WTC11 (cell line): ENCODE measurements around the gene MOV10L1. TPM values are rescaled to one million over a fixed set of nuclear protein-coding genes. Genes with fewer than 3 reads are reported as not detected.

Experiments
- ATAC-seq: fragments of 200-7000 bp; cut with Tn5 transposase; 2 replicates; pipeline ENCODE4 v1.10.0; 2021; ENCODE audit warnings: mild to moderate bottlenecking, moderate library complexity
- CTCF ChIA-PET: fragments of 300-600 bp; sonication (Branson Sonifier 250); formaldehyde crosslinking; loops from one replicate; lab custom pipeline; 2021; ENCODE audit warnings: antibody characterized with exemption; lab: Charles Lee
- POLR2A ChIA-PET: fragments of 350-600 bp; sonication (Branson Sonifier 250); formaldehyde crosslinking; loops from one replicate; lab custom pipeline; 2021; ENCODE audit warnings: antibody characterized with exemption; lab: Charles Lee
- DNase-seq: peaks from one replicate; pipeline ENCODE4 v3.0.0; 2021; ENCODE audit warnings: low spot score
- H3K27ac Mint-ChIP-seq: 2 replicates; pipeline ENCODE4 v1.8.0; 2021; ENCODE audit warnings: mixed read lengths
- H3K27me3 Mint-ChIP-seq: 2 replicates; pipeline ENCODE4 v1.8.0; 2021; ENCODE audit warnings: low read depth, mild to moderate bottlenecking, moderate library complexity, mixed read lengths
- H3K36me3 Mint-ChIP-seq: 2 replicates; pipeline ENCODE4 v1.8.0; 2021; ENCODE audit warnings: mixed read lengths
- H3K4me1 Mint-ChIP-seq: 2 replicates; pipeline ENCODE4 v1.8.0; 2022; ENCODE audit warnings: mixed read lengths
- H3K4me3 Mint-ChIP-seq: 2 replicates; pipeline ENCODE4 v1.8.0; 2021; ENCODE audit warnings: mild to moderate bottlenecking, moderate library complexity, mixed read lengths
- H3K9me3 Mint-ChIP-seq: 2 replicates; pipeline ENCODE4 v1.8.0; 2021; ENCODE audit warnings: mixed read lengths
- CREB1 ChIP-seq: sonication (generic); formaldehyde crosslinking; IDR thresholded peaks from 2 replicates; pipeline ENCODE4 v1.8.0; 2023; ENCODE audit warnings: mild to moderate bottlenecking, missing genetic modification reagents
- ETV6 ChIP-seq: sonication (generic); formaldehyde crosslinking; IDR thresholded peaks from 2 replicates; pipeline ENCODE4 v1.8.1; 2022; ENCODE audit warnings: mild to moderate bottlenecking, missing genetic modification reagents
- IRF2 ChIP-seq: sonication (generic); formaldehyde crosslinking; IDR thresholded peaks from 2 replicates; pipeline ENCODE4 v1.8.0; 2022; ENCODE audit warnings: low read depth, missing genetic modification reagents, borderline replicate concordance
- JUN ChIP-seq: sonication (generic); formaldehyde crosslinking; IDR thresholded peaks from 2 replicates; pipeline ENCODE4 v1.8.0; 2023; ENCODE audit warnings: mild to moderate bottlenecking, missing genetic modification reagents
- KAT7 ChIP-seq: sonication (generic); formaldehyde crosslinking; IDR thresholded peaks from 2 replicates; pipeline ENCODE4 v1.8.1; 2023; ENCODE audit warnings: missing genetic modification reagents, mild to moderate bottlenecking, borderline replicate concordance
- ZNF263 ChIP-seq: sonication (generic); formaldehyde crosslinking; IDR thresholded peaks from 2 replicates; pipeline ENCODE4 v1.8.1; 2022; ENCODE audit warnings: low read depth, mild to moderate bottlenecking, moderate library complexity, missing genetic modification reagents
- total RNA-seq: library from RNA; stranded (reverse); gene quantifications from 3 replicates; pipeline ENCODE4 v1.2.3, GENCODE V29; 2021
- TF ChIP-seq, protein P1 (sequence below): sonication (generic); formaldehyde crosslinking; IDR thresholded peaks from 2 replicates; pipeline ENCODE4 v1.8.1; 2023; ENCODE audit warnings: mild to moderate bottlenecking, missing genetic modification reagents
- TF ChIP-seq, protein P2 (sequence below): sonication (generic); formaldehyde crosslinking; IDR thresholded peaks from 2 replicates; pipeline ENCODE4 v1.8.0; 2023; ENCODE audit warnings: missing genetic modification reagents, mild to moderate bottlenecking, borderline replicate concordance
- TF ChIP-seq, protein P3 (sequence below): sonication (generic); formaldehyde crosslinking; IDR thresholded peaks from 2 replicates; pipeline ENCODE4 v1.8.1; 2023; ENCODE audit warnings: mild to moderate bottlenecking, moderate library complexity, missing genetic modification reagents
- TF ChIP-seq, protein P4 (sequence below): sonication (generic); formaldehyde crosslinking; IDR thresholded peaks from 2 replicates; pipeline ENCODE4 v1.8.0; 2022; ENCODE audit warnings: missing genetic modification reagents
- TF ChIP-seq, protein P5 (sequence below): sonication (generic); formaldehyde crosslinking; IDR thresholded peaks from 2 replicates; pipeline ENCODE4 v1.8.1; 2023; ENCODE audit warnings: mild to moderate bottlenecking, missing genetic modification reagents, moderate library complexity
- TF ChIP-seq, protein P6 (sequence below): sonication (generic); formaldehyde crosslinking; IDR thresholded peaks from 2 replicates; pipeline ENCODE4 v1.8.0; 2022; ENCODE audit warnings: mild to moderate bottlenecking, missing genetic modification reagents
- TF ChIP-seq, protein P7 (sequence below): sonication (generic); formaldehyde crosslinking; IDR thresholded peaks from 2 replicates; pipeline ENCODE4 v1.8.1; 2023; ENCODE audit warnings: mild to moderate bottlenecking, missing genetic modification reagents
- TF ChIP-seq, protein P8 (sequence below): sonication (generic); formaldehyde crosslinking; IDR thresholded peaks from 2 replicates; pipeline ENCODE4 v1.8.0; 2022; ENCODE audit warnings: mild to moderate bottlenecking, missing genetic modification reagents

Gene MOV10L1
- total RNA-seq, 1 experiment from 2014 or later, result not detected

DNA sequence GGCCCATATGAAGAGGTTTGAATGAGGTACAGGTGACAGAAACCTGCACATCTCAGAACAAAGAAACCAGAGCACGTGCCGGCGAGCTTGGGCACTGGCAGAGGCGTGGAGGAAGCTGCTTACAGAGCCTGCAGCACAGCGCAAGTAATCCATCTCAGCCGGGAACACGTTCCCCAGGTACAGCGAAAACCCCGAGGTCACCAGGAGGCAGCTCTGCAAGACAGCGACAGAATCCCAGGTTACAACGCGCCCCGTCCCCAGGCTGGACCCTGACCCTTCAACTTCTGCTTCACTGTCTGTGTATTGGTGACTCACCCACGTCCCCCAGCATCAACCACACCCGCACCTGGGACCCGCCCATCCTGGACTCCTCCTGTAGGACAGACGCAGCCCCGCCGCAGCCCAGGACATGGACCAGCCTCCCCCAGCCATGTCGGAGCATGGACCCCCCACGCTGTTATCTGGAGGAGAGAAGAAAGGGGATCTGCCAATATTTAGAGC is 6.8 kb upstream of the MOV10L1 start:
- Mint-ChIP-seq H3K27me3 (peaks cover 8% of the 10 kb centered on the region; the same call in 1 of the 2 replicates), H3K4me1 (no peaks in the 10 kb centered on the region; the same call in 1 of the 2 replicates), H3K4me3 (no peak overlapping the region), H3K36me3 (no peaks in the 10 kb centered on the region), H3K27ac (no peak overlapping the region), H3K9me3 (peaks cover 11% of the 10 kb centered on the region)
- DNase-seq (no peak), ATAC-seq (no peak)
- POLR2A ChIA-PET, result no interaction called here
- CTCF ChIA-PET, result interaction anchor here (0.8 to 3.4 kb wide), 3 partner anchors 24 to 53 kb away, joined by 3 to 16 read pairs (median 13); no protein-coding TSS in a partner anchor
- no peak for TF ChIP-seq CREB1 (CRISPR knock-in tag)
- TF ChIP-seq IRF2 (CRISPR knock-in tag), result no peak
- TF ChIP-seq, protein P1, sequence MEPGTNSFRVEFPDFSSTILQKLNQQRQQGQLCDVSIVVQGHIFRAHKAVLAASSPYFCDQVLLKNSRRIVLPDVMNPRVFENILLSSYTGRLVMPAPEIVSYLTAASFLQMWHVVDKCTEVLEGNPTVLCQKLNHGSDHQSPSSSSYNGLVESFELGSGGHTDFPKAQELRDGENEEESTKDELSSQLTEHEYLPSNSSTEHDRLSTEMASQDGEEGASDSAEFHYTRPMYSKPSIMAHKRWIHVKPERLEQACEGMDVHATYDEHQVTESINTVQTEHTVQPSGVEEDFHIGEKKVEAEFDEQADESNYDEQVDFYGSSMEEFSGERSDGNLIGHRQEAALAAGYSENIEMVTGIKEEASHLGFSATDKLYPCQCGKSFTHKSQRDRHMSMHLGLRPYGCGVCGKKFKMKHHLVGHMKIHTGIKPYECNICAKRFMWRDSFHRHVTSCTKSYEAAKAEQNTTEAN (CRISPR knock-in tag), result no peak
- no peak for TF ChIP-seq ZNF263 (CRISPR knock-in tag)
- no peak for TF ChIP-seq ETV6 (CRISPR knock-in tag)
- TF ChIP-seq, protein P2, sequence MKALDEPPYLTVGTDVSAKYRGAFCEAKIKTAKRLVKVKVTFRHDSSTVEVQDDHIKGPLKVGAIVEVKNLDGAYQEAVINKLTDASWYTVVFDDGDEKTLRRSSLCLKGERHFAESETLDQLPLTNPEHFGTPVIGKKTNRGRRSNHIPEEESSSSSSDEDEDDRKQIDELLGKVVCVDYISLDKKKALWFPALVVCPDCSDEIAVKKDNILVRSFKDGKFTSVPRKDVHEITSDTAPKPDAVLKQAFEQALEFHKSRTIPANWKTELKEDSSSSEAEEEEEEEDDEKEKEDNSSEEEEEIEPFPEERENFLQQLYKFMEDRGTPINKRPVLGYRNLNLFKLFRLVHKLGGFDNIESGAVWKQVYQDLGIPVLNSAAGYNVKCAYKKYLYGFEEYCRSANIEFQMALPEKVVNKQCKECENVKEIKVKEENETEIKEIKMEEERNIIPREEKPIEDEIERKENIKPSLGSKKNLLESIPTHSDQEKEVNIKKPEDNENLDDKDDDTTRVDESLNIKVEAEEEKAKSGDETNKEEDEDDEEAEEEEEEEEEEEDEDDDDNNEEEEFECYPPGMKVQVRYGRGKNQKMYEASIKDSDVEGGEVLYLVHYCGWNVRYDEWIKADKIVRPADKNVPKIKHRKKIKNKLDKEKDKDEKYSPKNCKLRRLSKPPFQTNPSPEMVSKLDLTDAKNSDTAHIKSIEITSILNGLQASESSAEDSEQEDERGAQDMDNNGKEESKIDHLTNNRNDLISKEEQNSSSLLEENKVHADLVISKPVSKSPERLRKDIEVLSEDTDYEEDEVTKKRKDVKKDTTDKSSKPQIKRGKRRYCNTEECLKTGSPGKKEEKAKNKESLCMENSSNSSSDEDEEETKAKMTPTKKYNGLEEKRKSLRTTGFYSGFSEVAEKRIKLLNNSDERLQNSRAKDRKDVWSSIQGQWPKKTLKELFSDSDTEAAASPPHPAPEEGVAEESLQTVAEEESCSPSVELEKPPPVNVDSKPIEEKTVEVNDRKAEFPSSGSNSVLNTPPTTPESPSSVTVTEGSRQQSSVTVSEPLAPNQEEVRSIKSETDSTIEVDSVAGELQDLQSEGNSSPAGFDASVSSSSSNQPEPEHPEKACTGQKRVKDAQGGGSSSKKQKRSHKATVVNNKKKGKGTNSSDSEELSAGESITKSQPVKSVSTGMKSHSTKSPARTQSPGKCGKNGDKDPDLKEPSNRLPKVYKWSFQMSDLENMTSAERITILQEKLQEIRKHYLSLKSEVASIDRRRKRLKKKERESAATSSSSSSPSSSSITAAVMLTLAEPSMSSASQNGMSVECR, result no peak
- TF ChIP-seq, protein P3, sequence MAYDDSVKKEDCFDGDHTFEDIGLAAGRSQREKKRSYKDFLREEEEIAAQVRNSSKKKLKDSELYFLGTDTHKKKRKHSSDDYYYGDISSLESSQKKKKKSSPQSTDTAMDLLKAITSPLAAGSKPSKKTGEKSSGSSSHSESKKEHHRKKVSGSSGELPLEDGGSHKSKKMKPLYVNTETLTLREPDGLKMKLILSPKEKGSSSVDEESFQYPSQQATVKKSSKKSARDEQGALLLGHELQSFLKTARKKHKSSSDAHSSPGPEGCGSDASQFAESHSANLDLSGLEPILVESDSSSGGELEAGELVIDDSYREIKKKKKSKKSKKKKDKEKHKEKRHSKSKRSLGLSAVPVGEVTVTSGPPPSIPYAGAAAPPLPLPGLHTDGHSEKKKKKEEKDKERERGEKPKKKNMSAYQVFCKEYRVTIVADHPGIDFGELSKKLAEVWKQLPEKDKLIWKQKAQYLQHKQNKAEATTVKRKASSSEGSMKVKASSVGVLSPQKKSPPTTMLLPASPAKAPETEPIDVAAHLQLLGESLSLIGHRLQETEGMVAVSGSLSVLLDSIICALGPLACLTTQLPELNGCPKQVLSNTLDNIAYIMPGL (CRISPR knock-in tag), result no peak
- TF ChIP-seq, all 79 proteins: peak for 0

DNA sequence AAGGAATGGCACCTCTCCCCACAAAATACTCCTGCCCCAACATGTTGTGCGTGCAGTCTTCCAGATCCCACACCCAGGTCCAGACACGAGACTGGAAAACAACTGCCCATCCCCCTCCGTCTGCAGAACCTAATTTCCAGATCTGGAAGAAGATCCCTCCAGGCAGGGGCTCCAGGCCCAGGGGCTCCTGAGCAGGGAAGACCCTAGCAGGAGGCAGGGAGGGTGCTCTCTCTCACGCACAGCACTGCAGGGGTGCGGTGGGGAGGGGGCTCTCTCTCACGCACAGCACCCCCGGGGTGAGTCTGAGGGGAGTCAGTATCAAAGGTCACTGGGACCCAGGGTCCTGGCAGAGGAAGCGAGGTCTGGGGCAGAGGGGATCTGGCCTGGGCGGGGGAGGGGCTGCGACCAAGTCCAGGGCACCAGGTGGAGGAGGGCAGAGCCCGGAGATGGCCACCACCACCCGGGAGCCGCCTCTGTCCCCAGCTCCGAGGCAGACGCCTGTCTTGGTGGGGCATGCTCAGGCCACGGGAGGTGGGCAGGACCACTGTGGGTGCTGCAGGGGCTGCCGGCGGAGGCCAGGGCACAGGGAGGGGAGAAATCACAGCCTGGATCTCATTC is 6.2 kb upstream of the MOV10L1 start:
- ChIA-PET POLR2A (no interaction called here), CTCF (interaction anchor here (0.6 to 3.4 kb wide), 4 partner anchors 24 to 153 kb away, joined by 3 to 16 read pairs (median 8); no protein-coding TSS in a partner anchor)
- DNase-seq (no peak), ATAC-seq (no peak)
- H3K4me1 Mint-ChIP-seq, result no peaks in the 10 kb centered on the region; the same call in 1 of the 2 replicates
- H3K27me3 Mint-ChIP-seq, result peaks cover 8% of the 10 kb centered on the region; the same call in 1 of the 2 replicates
- H3K36me3 Mint-ChIP-seq, result no peaks in the 10 kb centered on the region
- H3K4me3 Mint-ChIP-seq, result no peak overlapping the region
- no peak overlapping the region for H3K27ac Mint-ChIP-seq
- peaks cover 11% of the 10 kb centered on the region for H3K9me3 Mint-ChIP-seq
- TF ChIP-seq, protein P4, sequence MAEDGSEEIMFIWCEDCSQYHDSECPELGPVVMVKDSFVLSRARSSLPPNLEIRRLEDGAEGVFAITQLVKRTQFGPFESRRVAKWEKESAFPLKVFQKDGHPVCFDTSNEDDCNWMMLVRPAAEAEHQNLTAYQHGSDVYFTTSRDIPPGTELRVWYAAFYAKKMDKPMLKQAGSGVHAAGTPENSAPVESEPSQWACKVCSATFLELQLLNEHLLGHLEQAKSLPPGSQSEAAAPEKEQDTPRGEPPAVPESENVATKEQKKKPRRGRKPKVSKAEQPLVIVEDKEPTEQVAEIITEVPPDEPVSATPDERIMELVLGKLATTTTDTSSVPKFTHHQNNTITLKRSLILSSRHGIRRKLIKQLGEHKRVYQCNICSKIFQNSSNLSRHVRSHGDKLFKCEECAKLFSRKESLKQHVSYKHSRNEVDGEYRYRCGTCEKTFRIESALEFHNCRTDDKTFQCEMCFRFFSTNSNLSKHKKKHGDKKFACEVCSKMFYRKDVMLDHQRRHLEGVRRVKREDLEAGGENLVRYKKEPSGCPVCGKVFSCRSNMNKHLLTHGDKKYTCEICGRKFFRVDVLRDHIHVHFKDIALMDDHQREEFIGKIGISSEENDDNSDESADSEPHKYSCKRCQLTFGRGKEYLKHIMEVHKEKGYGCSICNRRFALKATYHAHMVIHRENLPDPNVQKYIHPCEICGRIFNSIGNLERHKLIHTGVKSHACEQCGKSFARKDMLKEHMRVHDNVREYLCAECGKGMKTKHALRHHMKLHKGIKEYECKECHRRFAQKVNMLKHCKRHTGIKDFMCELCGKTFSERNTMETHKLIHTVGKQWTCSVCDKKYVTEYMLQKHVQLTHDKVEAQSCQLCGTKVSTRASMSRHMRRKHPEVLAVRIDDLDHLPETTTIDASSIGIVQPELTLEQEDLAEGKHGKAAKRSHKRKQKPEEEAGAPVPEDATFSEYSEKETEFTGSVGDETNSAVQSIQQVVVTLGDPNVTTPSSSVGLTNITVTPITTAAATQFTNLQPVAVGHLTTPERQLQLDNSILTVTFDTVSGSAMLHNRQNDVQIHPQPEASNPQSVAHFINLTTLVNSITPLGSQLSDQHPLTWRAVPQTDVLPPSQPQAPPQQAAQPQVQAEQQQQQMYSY, result no peak
- TF ChIP-seq JUN (CRISPR knock-in tag), result no peak
- TF ChIP-seq, protein P5, sequence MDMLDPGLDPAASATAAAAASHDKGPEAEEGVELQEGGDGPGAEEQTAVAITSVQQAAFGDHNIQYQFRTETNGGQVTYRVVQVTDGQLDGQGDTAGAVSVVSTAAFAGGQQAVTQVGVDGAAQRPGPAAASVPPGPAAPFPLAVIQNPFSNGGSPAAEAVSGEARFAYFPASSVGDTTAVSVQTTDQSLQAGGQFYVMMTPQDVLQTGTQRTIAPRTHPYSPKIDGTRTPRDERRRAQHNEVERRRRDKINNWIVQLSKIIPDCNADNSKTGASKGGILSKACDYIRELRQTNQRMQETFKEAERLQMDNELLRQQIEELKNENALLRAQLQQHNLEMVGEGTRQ (CRISPR knock-in tag), result no peak
- TF ChIP-seq, protein P6, sequence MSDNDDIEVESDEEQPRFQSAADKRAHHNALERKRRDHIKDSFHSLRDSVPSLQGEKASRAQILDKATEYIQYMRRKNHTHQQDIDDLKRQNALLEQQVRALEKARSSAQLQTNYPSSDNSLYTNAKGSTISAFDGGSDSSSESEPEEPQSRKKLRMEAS (CRISPR knock-in tag), result no peak
- TF ChIP-seq, protein P7, sequence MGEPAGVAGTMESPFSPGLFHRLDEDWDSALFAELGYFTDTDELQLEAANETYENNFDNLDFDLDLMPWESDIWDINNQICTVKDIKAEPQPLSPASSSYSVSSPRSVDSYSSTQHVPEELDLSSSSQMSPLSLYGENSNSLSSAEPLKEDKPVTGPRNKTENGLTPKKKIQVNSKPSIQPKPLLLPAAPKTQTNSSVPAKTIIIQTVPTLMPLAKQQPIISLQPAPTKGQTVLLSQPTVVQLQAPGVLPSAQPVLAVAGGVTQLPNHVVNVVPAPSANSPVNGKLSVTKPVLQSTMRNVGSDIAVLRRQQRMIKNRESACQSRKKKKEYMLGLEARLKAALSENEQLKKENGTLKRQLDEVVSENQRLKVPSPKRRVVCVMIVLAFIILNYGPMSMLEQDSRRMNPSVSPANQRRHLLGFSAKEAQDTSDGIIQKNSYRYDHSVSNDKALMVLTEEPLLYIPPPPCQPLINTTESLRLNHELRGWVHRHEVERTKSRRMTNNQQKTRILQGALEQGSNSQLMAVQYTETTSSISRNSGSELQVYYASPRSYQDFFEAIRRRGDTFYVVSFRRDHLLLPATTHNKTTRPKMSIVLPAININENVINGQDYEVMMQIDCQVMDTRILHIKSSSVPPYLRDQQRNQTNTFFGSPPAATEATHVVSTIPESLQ (CRISPR knock-in tag), result no peak
- TF ChIP-seq, protein P8, sequence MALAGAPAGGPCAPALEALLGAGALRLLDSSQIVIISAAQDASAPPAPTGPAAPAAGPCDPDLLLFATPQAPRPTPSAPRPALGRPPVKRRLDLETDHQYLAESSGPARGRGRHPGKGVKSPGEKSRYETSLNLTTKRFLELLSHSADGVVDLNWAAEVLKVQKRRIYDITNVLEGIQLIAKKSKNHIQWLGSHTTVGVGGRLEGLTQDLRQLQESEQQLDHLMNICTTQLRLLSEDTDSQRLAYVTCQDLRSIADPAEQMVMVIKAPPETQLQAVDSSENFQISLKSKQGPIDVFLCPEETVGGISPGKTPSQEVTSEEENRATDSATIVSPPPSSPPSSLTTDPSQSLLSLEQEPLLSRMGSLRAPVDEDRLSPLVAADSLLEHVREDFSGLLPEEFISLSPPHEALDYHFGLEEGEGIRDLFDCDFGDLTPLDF (CRISPR knock-in tag), result no peak
- TF ChIP-seq KAT7 (CRISPR knock-in tag), result no peak
